HEK293 (cell line): ENCODE data around the gene CKM.

ENCODE experiments used
- CTCF ChIA-PET: fragments of 350-600 bp; formaldehyde crosslinking; extraction: SDS; loops from one replicate; lab custom pipeline; 2021; ENCODE audit warnings: antibody characterized with exemption; lab: Yijun Ruan, JAX
- POLR2A ChIA-PET: fragments of 300-600 bp; formaldehyde crosslinking; extraction: SDS; loops from one replicate; lab custom pipeline; 2020; ENCODE audit warnings: antibody characterized with exemption, inconsistent platforms; lab: Yijun Ruan, JAX
- H3K27ac ChIP-seq: fragments of 200-500 bp; sonication (Bioruptor generic); 2 replicates; pipeline ENCODE4 v1.5.1; 2014; ENCODE audit warnings: low read depth, low read length, control low read depth, inconsistent platforms; ENCODE audit errors: extremely low read depth
- H3K36me3 ChIP-seq, 2 experiments: fragments of 200-500 bp in 1 of 2; sonication (Bioruptor generic) in 1 of 2; 1 replicate in 1 of 2; 2 replicates in 1 of 2; pipeline ENCODE4 v1.5.1; 2014 to 2017; ENCODE audit warnings: inconsistent platforms in 2 of 2, low read length in 2 of 2; ENCODE audit not compliant: control insufficient read depth in 2 of 2, insufficient read depth in 1 of 2
- H3K4me1 ChIP-seq: fragments of 200-500 bp; sonication (Bioruptor generic); 2 replicates; pipeline ENCODE4 v1.5.1; 2014; ENCODE audit warnings: mild to moderate bottlenecking, low read length, inconsistent platforms; ENCODE audit not compliant: control insufficient read depth, insufficient read depth
- H3K4me3 ChIP-seq: 2 replicates; pipeline ENCODE4 v1.5.1; 2011; ENCODE audit warnings: low read depth, mild to moderate bottlenecking, control low read depth, low read length, moderate library complexity
- H3K9me3 ChIP-seq: fragments of 200-500 bp; sonication (Bioruptor generic); 2 replicates; pipeline ENCODE4 v1.5.1; 2014; ENCODE audit warnings: low read depth, low read length, inconsistent platforms; ENCODE audit not compliant: control insufficient read depth, insufficient read depth
- FEZF1 ChIP-seq: fragments of 450-650 bp; formaldehyde crosslinking; IDR thresholded peaks from 2 replicates; pipeline ENCODE4 v1.5.1; 2016; ENCODE audit warnings: missing biosample characterization, missing genetic modification characterization
- MZF1 ChIP-seq: fragments of 450-650 bp; formaldehyde crosslinking; IDR thresholded peaks from 2 replicates; pipeline ENCODE4 v1.5.1; 2017; ENCODE audit warnings: missing biosample characterization, missing genetic modification characterization, borderline replicate concordance
- OVOL3 ChIP-seq: fragments of 450-650 bp; formaldehyde crosslinking; IDR thresholded peaks from 2 replicates; pipeline ENCODE4 v1.5.1; 2016; ENCODE audit warnings: missing biosample characterization, missing genetic modification characterization
- ZFP37 ChIP-seq: fragments of 450-650 bp; formaldehyde crosslinking; IDR thresholded peaks from 2 replicates; pipeline ENCODE4 v1.5.1; 2016; ENCODE audit warnings: missing biosample characterization, missing genetic modification characterization
- ZNF121 ChIP-seq: fragments of 450-650 bp; formaldehyde crosslinking; IDR thresholded peaks from 2 replicates; pipeline ENCODE4 v1.5.1; 2016; ENCODE audit warnings: missing biosample characterization, missing genetic modification characterization
- ZNF24 ChIP-seq: fragments of 450-650 bp; formaldehyde crosslinking; IDR thresholded peaks from 2 replicates; pipeline ENCODE4 v1.5.1; 2016; ENCODE audit warnings: missing biosample characterization, missing genetic modification characterization
- ZNF501 ChIP-seq: fragments of 450-650 bp; formaldehyde crosslinking; IDR thresholded peaks from 2 replicates; pipeline ENCODE4 v1.5.1; 2016; ENCODE audit warnings: missing biosample characterization, missing genetic modification characterization
- ZNF514 ChIP-seq: fragments of 450-650 bp; formaldehyde crosslinking; IDR thresholded peaks from 2 replicates; pipeline ENCODE4 v1.5.1; 2016; ENCODE audit warnings: missing biosample characterization, missing genetic modification characterization
- ZNF600 ChIP-seq: fragments of 450-650 bp; formaldehyde crosslinking; IDR thresholded peaks from 2 replicates; pipeline ENCODE4 v1.5.1; 2016; ENCODE audit warnings: missing biosample characterization, missing genetic modification characterization
- ZNF629 ChIP-seq: fragments of 450-650 bp; formaldehyde crosslinking; IDR thresholded peaks from 2 replicates; pipeline ENCODE4 v1.5.1; 2017; ENCODE audit warnings: missing biosample characterization, missing genetic modification characterization
- ZNF701 ChIP-seq: fragments of 450-650 bp; formaldehyde crosslinking; IDR thresholded peaks from 2 replicates; pipeline ENCODE4 v1.5.1; 2016; ENCODE audit warnings: missing biosample characterization, missing genetic modification characterization
- ZNF768 ChIP-seq: fragments of 450-650 bp; formaldehyde crosslinking; IDR thresholded peaks from 2 replicates; pipeline ENCODE4 v1.5.1; 2018; ENCODE audit warnings: missing biosample characterization, mild to moderate bottlenecking, missing genetic modification characterization
- ZNF776 ChIP-seq: fragments of 450-650 bp; formaldehyde crosslinking; IDR thresholded peaks from 2 replicates; pipeline ENCODE4 v1.5.0; 2017; ENCODE audit warnings: missing biosample characterization, missing genetic modification characterization, borderline replicate concordance
- TF ChIP-seq, protein P1 (sequence below): fragments of 450-650 bp; formaldehyde crosslinking; IDR thresholded peaks from 2 replicates; pipeline ENCODE4 v1.5.1; 2016; ENCODE audit warnings: missing biosample characterization, missing genetic modification characterization
- TF ChIP-seq, protein P2 (sequence below): fragments of 450-650 bp; formaldehyde crosslinking; IDR thresholded peaks from 2 replicates; pipeline ENCODE4 v1.5.1; 2016; ENCODE audit warnings: missing biosample characterization, missing genetic modification characterization
- TF ChIP-seq, protein P3 (sequence below): fragments of 450-650 bp; formaldehyde crosslinking; IDR thresholded peaks from 2 replicates; pipeline ENCODE4 v1.5.1; 2017; ENCODE audit warnings: missing biosample characterization, missing genetic modification characterization
- TF ChIP-seq, protein P4 (sequence below): fragments of 450-650 bp; formaldehyde crosslinking; optimal IDR thresholded peaks from 2 replicates; pipeline ENCODE3; 2016; ENCODE audit warnings: missing biosample characterization, mild to moderate bottlenecking, missing genetic modification characterization
- TF ChIP-seq, protein P5 (sequence below): fragments of 450-650 bp; formaldehyde crosslinking; IDR thresholded peaks from 2 replicates; pipeline ENCODE4 v1.5.1; 2016; ENCODE audit warnings: missing biosample characterization, missing genetic modification characterization, low read depth
- TF ChIP-seq, protein P6 (sequence below): fragments of 450-650 bp; formaldehyde crosslinking; IDR thresholded peaks from 2 replicates; pipeline ENCODE4 v1.5.1; 2017; ENCODE audit warnings: missing biosample characterization, mild to moderate bottlenecking, missing genetic modification characterization, moderate library complexity

The CKM gene

DNA sequence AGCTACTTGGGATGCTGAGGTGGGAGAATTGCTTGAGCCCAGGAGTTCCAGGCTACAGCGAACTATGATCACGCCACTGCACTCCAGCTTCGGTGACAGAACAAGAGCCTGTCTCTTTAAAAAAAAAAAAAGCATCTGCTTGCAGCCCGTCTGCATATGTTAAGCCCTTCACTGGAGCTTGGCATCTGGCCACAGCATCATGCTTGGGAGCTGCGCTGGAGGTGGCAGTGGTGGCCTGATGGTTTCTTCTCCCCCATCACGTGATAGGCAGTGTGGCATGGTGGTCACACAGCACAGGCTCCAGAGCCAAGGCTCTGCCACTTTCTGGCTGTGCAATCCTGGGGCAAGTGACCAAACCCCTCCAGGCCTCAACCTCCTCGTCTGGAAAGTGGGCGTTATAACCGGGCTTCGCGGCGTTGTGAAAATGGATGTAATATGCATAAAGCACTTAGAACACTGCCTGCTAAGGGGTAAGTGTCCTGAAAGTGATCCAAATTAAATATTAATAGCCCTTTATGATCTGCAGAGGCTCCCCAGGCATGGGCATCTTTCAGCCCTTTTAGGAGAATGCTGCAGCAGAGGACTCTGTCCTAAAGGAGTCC is 47.2 kb downstream of the CKM start (continued):
- TF ChIP-seq ZNF768 = no peak

DNA sequence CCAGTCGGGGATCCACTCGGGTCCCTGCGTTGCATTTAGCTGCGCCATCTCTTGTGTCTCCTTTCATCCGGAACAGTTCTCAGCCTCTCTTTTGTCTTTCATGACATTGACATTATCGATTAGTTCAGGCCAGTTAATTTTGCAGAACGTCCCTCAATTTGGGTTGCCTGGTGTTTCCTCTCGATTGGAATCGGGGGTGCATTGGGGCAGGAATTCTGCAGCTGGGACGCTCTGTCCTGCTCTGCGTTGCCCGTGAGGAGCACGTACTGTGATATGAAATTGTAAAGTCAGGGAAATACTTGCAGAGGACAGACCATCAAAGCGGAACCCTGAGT is 49.2 kb downstream of the CKM start:
- Histone ChIP-seq H3K4me3 (no peak overlapping the region), H3K27ac (no peak overlapping the region), H3K4me1 (peaks cover 13% of the 10 kb centered on the region), H3K36me3 (peaks cover 37 to 82% of the 10 kb centered on the region in 2 experiments; a peak in 2 of 3 replicates), H3K9me3 (no peaks in the 10 kb centered on the region)
- TF ChIP-seq FEZF1 (tag by site-specific recombination) (no peak), ZNF24 (tag by site-specific recombination) (no peak), ZNF701 (no peak), ZNF776 (tag by site-specific recombination) (no peak), ZNF501 (tag by site-specific recombination) (no peak), OVOL3 (tag by site-specific recombination) (no peak), MZF1 (tag by site-specific recombination) (no peak), ZNF629 (no peak), ZNF514 (tag by site-specific recombination) (no peak), ZNF600 (no peak), ZFP37 (no peak), ZNF121 (tag by site-specific recombination) (no peak)
- TF ChIP-seq, protein P1, sequence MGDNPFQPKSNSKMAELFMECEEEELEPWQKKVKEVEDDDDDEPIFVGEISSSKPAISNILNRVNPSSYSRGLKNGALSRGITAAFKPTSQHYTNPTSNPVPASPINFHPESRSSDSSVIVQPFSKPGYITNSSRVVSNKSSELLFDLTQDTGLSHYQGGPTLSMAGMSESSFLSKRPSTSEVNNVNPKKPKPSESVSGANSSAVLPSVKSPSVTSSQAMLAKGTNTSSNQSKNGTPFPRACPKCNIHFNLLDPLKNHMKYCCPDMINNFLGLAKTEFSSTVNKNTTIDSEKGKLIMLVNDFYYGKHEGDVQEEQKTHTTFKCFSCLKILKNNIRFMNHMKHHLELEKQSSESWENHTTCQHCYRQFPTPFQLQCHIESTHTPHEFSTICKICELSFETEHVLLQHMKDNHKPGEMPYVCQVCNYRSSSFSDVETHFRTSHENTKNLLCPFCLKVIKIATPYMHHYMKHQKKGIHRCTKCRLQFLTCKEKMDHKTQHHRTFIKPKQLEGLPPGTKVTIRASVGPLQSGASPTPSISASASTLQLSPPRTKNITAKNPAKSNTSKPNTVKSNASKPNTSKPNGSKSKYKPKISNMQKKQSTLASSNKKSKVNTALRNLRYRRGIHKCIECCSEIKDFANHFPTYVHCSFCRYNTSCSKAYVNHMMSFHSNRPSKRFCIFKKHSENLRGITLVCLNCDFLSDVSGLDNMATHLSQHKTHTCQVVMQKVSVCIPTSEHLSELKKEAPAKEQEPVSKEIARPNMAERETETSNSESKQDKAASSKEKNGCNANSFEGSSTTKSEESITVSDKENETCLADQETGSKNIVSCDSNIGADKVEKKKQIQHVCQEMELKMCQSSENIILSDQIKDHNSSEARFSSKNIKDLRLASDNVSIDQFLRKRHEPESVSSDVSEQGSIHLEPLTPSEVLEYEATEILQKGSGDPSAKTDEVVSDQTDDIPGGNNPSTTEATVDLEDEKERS (tag by site-specific recombination) = no peak
- TF ChIP-seq, protein P2, sequence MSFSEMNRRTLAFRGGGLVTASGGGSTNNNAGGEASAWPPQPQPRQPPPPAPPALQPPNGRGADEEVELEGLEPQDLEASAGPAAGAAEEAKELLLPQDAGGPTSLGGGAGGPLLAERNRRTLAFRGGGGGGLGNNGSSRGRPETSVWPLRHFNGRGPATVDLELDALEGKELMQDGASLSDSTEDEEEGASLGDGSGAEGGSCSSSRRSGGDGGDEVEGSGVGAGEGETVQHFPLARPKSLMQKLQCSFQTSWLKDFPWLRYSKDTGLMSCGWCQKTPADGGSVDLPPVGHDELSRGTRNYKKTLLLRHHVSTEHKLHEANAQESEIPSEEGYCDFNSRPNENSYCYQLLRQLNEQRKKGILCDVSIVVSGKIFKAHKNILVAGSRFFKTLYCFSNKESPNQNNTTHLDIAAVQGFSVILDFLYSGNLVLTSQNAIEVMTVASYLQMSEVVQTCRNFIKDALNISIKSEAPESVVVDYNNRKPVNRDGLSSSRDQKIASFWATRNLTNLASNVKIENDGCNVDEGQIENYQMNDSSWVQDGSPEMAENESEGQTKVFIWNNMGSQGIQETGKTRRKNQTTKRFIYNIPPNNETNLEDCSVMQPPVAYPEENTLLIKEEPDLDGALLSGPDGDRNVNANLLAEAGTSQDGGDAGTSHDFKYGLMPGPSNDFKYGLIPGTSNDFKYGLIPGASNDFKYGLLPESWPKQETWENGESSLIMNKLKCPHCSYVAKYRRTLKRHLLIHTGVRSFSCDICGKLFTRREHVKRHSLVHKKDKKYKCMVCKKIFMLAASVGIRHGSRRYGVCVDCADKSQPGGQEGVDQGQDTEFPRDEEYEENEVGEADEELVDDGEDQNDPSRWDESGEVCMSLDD (tag by site-specific recombination) = no peak
- TF ChIP-seq, protein P3, sequence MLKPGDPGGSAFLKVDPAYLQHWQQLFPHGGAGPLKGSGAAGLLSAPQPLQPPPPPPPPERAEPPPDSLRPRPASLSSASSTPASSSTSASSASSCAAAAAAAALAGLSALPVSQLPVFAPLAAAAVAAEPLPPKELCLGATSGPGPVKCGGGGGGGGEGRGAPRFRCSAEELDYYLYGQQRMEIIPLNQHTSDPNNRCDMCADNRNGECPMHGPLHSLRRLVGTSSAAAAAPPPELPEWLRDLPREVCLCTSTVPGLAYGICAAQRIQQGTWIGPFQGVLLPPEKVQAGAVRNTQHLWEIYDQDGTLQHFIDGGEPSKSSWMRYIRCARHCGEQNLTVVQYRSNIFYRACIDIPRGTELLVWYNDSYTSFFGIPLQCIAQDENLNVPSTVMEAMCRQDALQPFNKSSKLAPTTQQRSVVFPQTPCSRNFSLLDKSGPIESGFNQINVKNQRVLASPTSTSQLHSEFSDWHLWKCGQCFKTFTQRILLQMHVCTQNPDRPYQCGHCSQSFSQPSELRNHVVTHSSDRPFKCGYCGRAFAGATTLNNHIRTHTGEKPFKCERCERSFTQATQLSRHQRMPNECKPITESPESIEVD (tag by site-specific recombination) = no peak
- TF ChIP-seq, protein P4, sequence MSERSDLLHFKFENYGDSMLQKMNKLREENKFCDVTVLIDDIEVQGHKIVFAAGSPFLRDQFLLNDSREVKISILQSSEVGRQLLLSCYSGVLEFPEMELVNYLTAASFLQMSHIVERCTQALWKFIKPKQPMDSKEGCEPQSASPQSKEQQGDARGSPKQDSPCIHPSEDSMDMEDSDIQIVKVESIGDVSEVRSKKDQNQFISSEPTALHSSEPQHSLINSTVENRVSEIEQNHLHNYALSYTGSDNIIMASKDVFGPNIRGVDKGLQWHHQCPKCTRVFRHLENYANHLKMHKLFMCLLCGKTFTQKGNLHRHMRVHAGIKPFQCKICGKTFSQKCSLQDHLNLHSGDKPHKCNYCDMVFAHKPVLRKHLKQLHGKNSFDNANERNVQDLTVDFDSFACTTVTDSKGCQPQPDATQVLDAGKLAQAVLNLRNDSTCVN (tag by site-specific recombination) = no peak
- TF ChIP-seq, protein P5, sequence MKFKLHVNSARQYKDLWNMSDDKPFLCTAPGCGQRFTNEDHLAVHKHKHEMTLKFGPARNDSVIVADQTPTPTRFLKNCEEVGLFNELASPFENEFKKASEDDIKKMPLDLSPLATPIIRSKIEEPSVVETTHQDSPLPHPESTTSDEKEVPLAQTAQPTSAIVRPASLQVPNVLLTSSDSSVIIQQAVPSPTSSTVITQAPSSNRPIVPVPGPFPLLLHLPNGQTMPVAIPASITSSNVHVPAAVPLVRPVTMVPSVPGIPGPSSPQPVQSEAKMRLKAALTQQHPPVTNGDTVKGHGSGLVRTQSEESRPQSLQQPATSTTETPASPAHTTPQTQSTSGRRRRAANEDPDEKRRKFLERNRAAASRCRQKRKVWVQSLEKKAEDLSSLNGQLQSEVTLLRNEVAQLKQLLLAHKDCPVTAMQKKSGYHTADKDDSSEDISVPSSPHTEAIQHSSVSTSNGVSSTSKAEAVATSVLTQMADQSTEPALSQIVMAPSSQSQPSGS (tag by site-specific recombination) = no peak
- TF ChIP-seq, protein P6, sequence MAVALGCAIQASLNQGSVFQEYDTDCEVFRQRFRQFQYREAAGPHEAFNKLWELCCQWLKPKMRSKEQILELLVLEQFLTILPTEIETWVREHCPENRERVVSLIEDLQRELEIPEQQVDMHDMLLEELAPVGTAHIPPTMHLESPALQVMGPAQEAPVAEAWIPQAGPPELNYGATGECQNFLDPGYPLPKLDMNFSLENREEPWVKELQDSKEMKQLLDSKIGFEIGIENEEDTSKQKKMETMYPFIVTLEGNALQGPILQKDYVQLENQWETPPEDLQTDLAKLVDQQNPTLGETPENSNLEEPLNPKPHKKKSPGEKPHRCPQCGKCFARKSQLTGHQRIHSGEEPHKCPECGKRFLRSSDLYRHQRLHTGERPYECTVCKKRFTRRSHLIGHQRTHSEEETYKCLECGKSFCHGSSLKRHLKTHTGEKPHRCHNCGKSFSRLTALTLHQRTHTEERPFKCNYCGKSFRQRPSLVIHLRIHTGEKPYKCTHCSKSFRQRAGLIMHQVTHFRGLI (tag by site-specific recombination) = no peak
- CTCF ChIA-PET = no interaction called here
- POLR2A ChIA-PET = no interaction called here
